ENCODE results near the gene APBA2.

APBA2 gene

GRCh38 chr15:29045717-29046116 is 159.9 kb downstream of the APBA2 start:
- TF ChIP-seq CTCF (IDR thresholded peaks at IDR 0.05; ENCODE audit: extremely low read depth, missing control alignments) = no peak
- DNase-seq (ENCODE audit: low spot score) = no peak

- no peak for DNase-seq (ENCODE audit: low spot score)
Measured at GRCh38 chr15:29046281-29046810, 160.6 kb downstream of the APBA2 start.

GRCh38 chr15:29046977-29047376 is 161.2 kb downstream of the APBA2 start:
- no peak for TF ChIP-seq CTCF (IDR thresholded peaks at IDR 0.05; ENCODE audit: extremely low read depth, missing control alignments)
- no peak for DNase-seq (ENCODE audit: low spot score)

More at GRCh38 chr15:29046281-29046810, 160.6 kb downstream of the APBA2 start:
- TF ChIP-seq CTCF (IDR thresholded peaks at IDR 0.05; ENCODE audit: extremely low read depth, missing control alignments) = no peak

GRCh38 chr15:29048011-29048410 is 162.2 kb downstream of the APBA2 start:
- no peak for DNase-seq (ENCODE audit: low spot score)
- no peak for TF ChIP-seq CTCF (IDR thresholded peaks at IDR 0.05; ENCODE audit: extremely low read depth, missing control alignments)

GRCh38 chr15:29050870-29051269 is 165.1 kb downstream of the APBA2 start:
- DNase-seq (ENCODE audit: low spot score) = no peak
- no peak for TF ChIP-seq CTCF (IDR thresholded peaks at IDR 0.05; ENCODE audit: extremely low read depth, missing control alignments)

- no peak for DNase-seq (ENCODE audit: low spot score)
- TF ChIP-seq CTCF (IDR thresholded peaks at IDR 0.05; ENCODE audit: extremely low read depth, missing control alignments) = no peak
Measured at GRCh38 chr15:29051422-29051821, 165.6 kb downstream of the APBA2 start.

- DNase-seq (ENCODE audit: low spot score) = no peak
- TF ChIP-seq CTCF (IDR thresholded peaks at IDR 0.05; ENCODE audit: extremely low read depth, missing control alignments) = no peak
Measured at GRCh38 chr15:29053006-29053405, 167.2 kb downstream of the APBA2 start.

Measured in GM20000 (cell line).